Superior temporal gyrus (tissue), 1 donor: ENCODE measurements around the gene CHURC1.

Experiments used
- DNase-seq: peaks from one replicate; pipeline ENCODE4 v3.0.0-alpha.2; 2016; ENCODE audit errors: extremely low spot score

CHURC1 gene

DNA sequence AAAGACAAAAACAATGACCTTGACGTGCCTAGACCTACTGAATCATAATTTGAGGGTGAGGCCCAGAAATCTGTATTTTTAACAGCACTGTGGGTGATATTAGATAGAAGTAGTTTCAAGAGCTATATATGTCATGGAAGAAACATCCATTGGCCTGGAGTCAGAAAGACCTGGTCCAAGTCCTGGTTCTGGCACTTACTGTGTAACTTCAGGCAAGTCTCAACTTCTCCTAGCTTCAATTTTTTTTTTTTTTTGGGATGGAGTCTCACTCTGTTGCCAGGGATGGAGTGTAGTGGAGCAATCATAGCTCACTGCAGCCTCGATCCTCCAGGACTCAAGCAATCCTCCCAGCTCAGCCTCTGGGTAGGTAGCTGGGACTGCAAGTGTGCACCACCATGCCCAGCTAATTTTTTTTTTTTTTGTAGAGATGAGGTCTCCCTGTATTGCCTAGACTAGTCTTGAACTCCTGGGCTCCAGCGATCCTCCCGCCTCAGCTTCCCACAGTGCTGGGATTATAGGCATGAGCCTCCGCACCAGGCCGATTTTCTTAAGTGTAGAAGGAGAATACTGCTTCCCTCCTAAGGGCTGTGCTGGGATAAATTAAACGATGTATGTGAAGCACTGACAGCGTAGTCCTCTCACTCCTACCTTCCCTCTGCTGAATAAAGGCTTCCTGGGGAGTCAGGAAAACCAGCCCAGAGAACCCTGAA, 42.6 kb downstream of the CHURC1 start:
- DNase-seq, result no peak

- no peak for DNase-seq
These were observed 43.9 kb downstream of the CHURC1 start for GRCh38 chr14:64958201-64958600.

DNA sequence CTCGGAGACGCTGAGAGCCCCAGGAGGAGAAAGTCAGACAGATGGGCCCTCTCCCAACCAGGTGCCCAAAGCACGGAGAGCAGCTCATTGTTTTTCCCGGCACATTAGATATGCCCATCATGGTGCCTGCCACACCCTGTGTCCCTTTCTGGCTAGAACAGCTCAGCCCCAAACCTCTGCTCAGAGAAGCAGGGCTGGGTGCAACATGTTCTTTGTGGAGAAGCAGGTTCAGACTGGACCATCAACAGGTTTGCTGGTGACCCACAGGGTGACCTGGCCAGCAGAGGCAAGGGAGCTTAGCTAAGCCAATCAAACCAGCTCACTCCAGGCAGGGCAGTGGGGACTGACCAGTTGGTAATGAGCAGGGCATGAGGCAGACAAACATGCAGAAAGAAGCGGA, 44.5 kb downstream of the CHURC1 start:
- no peak for DNase-seq

GRCh38 chr14:64960762-64961276, 46.6 kb downstream of the CHURC1 start:
- no peak for DNase-seq

DNA sequence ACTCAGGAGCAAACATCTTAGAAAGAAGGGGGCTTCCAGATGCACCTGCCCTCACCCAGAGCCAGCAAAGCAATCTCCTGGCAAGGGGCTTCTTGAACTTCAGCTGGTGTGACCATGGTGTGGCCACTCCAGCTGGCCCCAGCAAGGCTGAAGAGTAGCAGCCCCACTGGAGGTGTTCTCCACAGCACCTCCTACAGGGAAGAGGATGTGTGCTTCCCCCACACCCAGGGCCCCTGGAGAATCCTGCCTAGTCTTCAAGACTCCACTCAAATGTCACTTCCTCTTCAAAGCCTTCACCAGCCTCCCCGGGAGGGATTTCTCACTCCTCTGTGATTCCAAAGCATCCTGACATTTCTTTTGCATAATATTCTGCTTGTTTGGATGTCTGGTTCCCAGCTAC, 49.4 kb downstream of the CHURC1 start:
- no peak for DNase-seq

GRCh38 chr14:64965356-64966000, 51.2 kb downstream of the CHURC1 start:
- DNase-seq, result no peak

- no peak for DNase-seq
These were observed 52.7 kb downstream of the CHURC1 start for GRCh38 chr14:64966976-64967375.

GRCh38 chr14:64968167-64968566, 53.9 kb downstream of the CHURC1 start:
- peak; percentile 51 for DNase-seq

- DNase-seq, result no peak
These were observed 54.4 kb downstream of the CHURC1 start for GRCh38 chr14:64968651-64969050.

- no peak for DNase-seq
These were observed 55.8 kb downstream of the CHURC1 start for GRCh38 chr14:64970041-64970440.

DNA sequence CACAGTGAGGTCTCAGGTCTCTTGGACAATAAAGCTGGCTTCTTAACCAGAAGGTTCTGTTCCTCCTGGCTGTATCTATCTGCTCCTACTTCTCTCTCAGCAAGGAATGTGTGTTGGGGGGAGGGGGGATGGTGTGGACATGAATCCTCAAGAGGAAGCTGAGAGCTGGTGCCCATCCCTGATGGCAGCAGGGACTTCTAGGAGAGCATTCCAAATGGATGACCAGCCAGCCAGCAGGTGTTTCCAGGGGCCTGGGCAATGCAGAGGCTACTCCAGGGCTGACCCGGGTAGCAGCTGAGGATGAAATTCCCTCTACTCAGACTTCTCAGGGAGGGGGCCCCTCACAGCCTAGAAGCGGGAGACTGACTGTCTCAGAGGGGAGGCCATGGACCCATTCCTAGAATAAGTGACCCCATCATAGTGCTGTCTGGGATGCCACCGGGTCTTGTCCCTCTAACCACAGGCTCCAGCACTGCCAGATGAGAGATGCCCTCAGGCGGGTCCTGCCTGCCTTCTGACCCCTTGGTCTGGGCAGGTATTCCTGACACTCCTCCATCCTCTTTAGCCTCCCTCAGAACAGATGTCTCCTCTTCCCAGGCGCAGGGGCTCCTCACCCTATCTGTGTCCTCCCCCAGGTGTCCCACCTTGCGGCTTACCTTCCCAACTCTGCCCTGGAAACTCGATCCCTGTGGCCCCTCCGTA, 56.7 kb downstream of the CHURC1 start:
- DNase-seq, result no peak

DNA sequence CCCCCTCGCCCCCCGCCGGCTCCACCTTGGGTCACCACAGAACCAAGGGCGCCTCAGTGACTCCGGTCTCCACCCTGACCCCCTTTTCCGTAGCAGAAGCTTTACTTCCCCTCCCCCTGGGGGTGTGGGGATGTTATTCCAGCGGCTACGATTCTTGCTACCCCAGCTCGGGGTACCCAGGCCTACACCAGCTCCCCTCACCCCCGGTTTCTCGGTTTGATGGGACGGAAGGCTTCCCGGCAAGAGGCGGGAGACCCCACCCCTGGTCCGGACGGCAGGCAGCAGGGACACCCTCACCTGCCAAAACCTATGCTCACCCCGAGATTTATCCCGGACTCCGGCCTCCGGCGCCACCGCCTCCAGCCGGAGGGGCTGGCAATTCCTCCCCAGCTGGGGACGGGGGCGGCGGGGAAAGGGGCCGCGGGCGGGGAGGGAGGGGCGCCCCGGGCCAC, 57.3 kb downstream of the CHURC1 start:
- no peak for DNase-seq

GRCh38 chr14:64971943-64972791, 57.9 kb downstream of the CHURC1 start, which contains the start of gene RAB15:
TSS of gene RAB15 (minus strand) at chr14:64972336. CDS start at chr14:64972076, 260 bp downstream.
- DNase-seq, result no peak

DNA sequence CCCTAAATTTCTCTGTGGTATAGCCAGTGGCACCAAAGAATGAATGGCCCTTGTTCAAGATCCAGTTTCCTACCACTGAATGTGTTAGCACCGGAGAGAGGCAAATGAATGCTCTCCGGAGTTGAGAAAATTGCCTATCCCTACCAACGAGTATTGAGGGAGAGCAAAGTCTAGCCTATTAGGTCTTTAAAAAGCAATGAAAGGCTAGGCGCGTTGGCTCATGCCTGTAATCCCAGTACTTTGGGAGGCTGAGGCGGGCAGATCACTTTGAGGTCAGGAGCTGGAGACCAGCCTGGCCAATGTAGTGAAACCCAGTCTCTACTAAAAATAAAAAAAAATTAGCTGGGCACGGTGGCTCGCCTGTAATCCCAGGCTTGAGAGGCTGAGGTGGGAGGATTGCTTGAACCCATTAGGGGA, 58.8 kb downstream of the CHURC1 start:
- no peak for DNase-seq

- DNase-seq, result no peak
These were observed 59.6 kb downstream of the CHURC1 start for GRCh38 chr14:64973826-64974225.

GRCh38 chr14:64974563-64974962, 60.3 kb downstream of the CHURC1 start:
- DNase-seq, result no peak

- DNase-seq, result no peak
These were observed 65.2 kb downstream of the CHURC1 start for GRCh38 chr14:64979336-64980074.

DNA sequence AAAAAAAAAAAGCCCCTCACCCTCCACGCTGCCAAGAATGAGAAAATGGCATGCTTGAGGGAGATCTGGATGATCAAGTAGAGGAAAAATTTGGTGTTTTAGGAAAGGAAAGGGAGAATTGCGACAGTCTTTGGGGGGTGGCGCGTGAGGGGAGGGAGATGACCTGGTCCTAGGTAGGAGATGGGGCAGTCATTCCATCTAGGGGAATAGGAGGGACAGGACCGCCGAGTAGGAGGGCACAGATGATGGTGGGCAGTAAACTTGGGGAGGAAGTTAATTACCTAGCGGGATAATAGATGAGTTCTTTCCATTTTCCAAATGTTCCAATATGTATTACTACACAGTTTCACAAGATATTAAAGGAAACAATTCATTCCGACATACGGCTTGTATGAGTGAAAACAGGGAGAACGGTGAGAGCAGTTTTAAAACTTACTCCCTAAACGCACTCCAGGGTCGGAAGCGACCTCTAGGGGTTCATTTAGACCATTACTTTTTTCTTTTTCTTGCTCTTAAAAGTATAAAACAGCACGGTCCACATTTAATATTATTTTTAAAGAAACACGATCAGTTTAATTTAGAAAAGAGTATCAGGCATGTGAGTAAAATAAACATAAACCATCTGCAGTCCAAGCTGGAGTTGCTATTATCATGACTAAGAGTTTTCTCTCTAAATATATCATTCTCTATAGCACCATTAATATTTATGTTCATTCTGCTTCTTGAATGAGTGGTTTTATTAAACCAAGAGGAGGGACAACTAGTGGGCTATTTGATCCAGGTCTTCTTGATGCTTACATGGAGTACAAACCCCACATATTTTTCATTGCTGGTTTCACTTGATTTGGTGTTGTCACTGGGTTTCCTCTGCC, 69.4 kb downstream of the CHURC1 start:
- DNase-seq, result peak; percentile 84
